Measurements from ENCODE around the gene HBQ1.

GRCh38 chr16:177981-178667 lies 2.1 kb upstream of the HBQ1 start:
- TF ChIP-seq CTCF (IDR thresholded peaks at IDR 0.05; ENCODE audit: low read depth, low read length, poor library complexity, severe bottlenecking) (no peak), EZH2phosphoT487 (IDR thresholded peaks at IDR 0.05; ENCODE audit: borderline replicate concordance, low read length) (no peak)

All from DOHH2 (cell line).